T-helper 1 cell (primary cell): ENCODE data around the gene PRM2.

ENCODE experiments used
- DNase-seq, 5 donors: peaks; one replicate each; pipeline ENCODE4 v3.0.0-alpha.2; 2012 to 2020

PRM2 gene

GRCh38 chr16:11245988-11246387, 30.3 kb downstream of the PRM2 start:
- DNase-seq: peak in 1 of 5 donors; percentile 67

- no peak for DNase-seq
Observed at GRCh38 chr16:11245222-11245737, 31.0 kb downstream of the PRM2 start.

- DNase-seq: no peak
Observed at GRCh38 chr16:11242658-11243057, 33.6 kb downstream of the PRM2 start.

- DNase-seq: no peak
Observed at GRCh38 chr16:11241480-11242204, 34.6 kb downstream of the PRM2 start.

- DNase-seq: peak in 1 of 5 donors; percentile 52
Observed at GRCh38 chr16:11240636-11241473, 35.4 kb downstream of the PRM2 start.

GRCh38 chr16:11239644-11240632, 36.3 kb downstream of the PRM2 start:
- DNase-seq: no peak

GRCh38 chr16:11238272-11239202, 37.7 kb downstream of the PRM2 start:
- no peak for DNase-seq

- DNase-seq: no peak
Observed at GRCh38 chr16:11236461-11237254, 39.6 kb downstream of the PRM2 start.

- no peak for DNase-seq
Observed at GRCh38 chr16:11235703-11235991, 40.6 kb downstream of the PRM2 start.

- no peak for DNase-seq
Observed at GRCh38 chr16:11234884-11235702, 41.2 kb downstream of the PRM2 start.

GRCh38 chr16:11233727-11234376, 42.4 kb downstream of the PRM2 start:
- DNase-seq: peak in 1 of 5 donors; percentile 83

- peak; percentile 63 to 99 (median 75) for DNase-seq
Observed at GRCh38 chr16:11232852-11233726, 43.2 kb downstream of the PRM2 start.

GRCh38 chr16:11232302-11232851, 43.9 kb downstream of the PRM2 start:
- DNase-seq: no peak

GRCh38 chr16:11231367-11231970, 44.8 kb downstream of the PRM2 start:
- DNase-seq: no peak

- no peak for DNase-seq
Observed at GRCh38 chr16:11229906-11230305, 46.4 kb downstream of the PRM2 start.

- DNase-seq: no peak
Observed at GRCh38 chr16:11229432-11229831, 46.8 kb downstream of the PRM2 start.
